IMR-90 (cell line): Measurements from ENCODE around the gene HYI. TPM values are rescaled to one million over a fixed set of nuclear protein-coding genes. Genes with fewer than 3 reads are reported as not detected.

Experiments
- ATAC-seq: fragments of 200-7000 bp; cut with Tn5 transposase; 2 replicates; pipeline ENCODE4 v1.9.1; 2020; ENCODE audit warnings: low read depth, mild to moderate bottlenecking, moderate library complexity
- BruUV-seq: library from RNA; stranded (reverse); fragments of 400-500 nt; replicated peaks from 2 replicates; lab custom pipeline; 2021; lab: Mats Ljungman, UMichigan
- CTCF ChIA-PET: fragments of 300-600 bp; formaldehyde crosslinking; extraction: SDS; loops from one replicate; lab custom pipeline; 2021; ENCODE audit warnings: antibody characterized with exemption; lab: Yijun Ruan, JAX
- POLR2A ChIA-PET: fragments of 300-600 bp; sonication (Branson Sonifier 250); formaldehyde crosslinking; loops from one replicate; lab custom pipeline; 2022; ENCODE audit warnings: antibody characterized with exemption; ENCODE audit not compliant: unreplicated experiment; lab: Charles Lee
- DNase-seq: peaks from one replicate; pipeline ENCODE4 v3.0.0; 2013
- H2AFZ ChIP-seq: replicated peaks from 2 replicates; pipeline ENCODE3; 2013; ENCODE audit warnings: low read length, mild to moderate bottlenecking; ENCODE audit not compliant: poor library complexity
- H2AK5ac ChIP-seq: 2 replicates; pipeline ENCODE4 v1.6.1; 2013; ENCODE audit warnings: low read depth, low read length, inconsistent platforms
- H2AK9ac ChIP-seq: replicated peaks from 2 replicates; pipeline ENCODE3; 2013; ENCODE audit warnings: mild to moderate bottlenecking, low read depth, low read length, moderate library complexity; ENCODE audit not compliant: poor library complexity
- H2BK120ac ChIP-seq: 2 replicates; pipeline ENCODE4 v1.6.1; 2013; ENCODE audit warnings: low read depth, low read length, inconsistent platforms
- H2BK15ac ChIP-seq: 3 replicates; pipeline ENCODE4 v1.6.1; 2013; ENCODE audit warnings: low read depth, low read length, inconsistent platforms
- H2BK20ac ChIP-seq: 2 replicates; pipeline ENCODE4 v1.6.1; 2013; ENCODE audit warnings: low read depth, mild to moderate bottlenecking, inconsistent platforms, low read length, moderate library complexity
- H2BK5ac ChIP-seq: 2 replicates; pipeline ENCODE4 v1.6.1; 2013; ENCODE audit warnings: mild to moderate bottlenecking, low read depth, low read length, inconsistent platforms; ENCODE audit not compliant: poor library complexity, severe bottlenecking
- H3K14ac ChIP-seq: replicated peaks from 2 replicates; pipeline ENCODE4 v1.6.1; 2013; ENCODE audit warnings: low read depth, low read length, inconsistent platforms
- H3K18ac ChIP-seq: 2 replicates; pipeline ENCODE4 v1.6.1; 2013; ENCODE audit warnings: low read depth, low read length, control low read depth
- H3K23ac ChIP-seq: 2 replicates; pipeline ENCODE4 v1.6.1; 2013; ENCODE audit warnings: low read depth, low read length, inconsistent platforms
- H3K27ac ChIP-seq: 2 replicates; pipeline ENCODE4 v1.5.1; 2013; ENCODE audit warnings: mild to moderate bottlenecking, control low read depth, low read length; ENCODE audit not compliant: insufficient read depth
- H3K27me3 ChIP-seq: 2 replicates; pipeline ENCODE4 v1.6.1; 2013; ENCODE audit warnings: low read length; ENCODE audit not compliant: control insufficient read depth, insufficient read depth
- H3K36me3 ChIP-seq: 2 replicates; pipeline ENCODE4 v1.6.1; 2013; ENCODE audit warnings: low read length, mixed read lengths; ENCODE audit not compliant: control insufficient read depth, insufficient read depth
- H3K4ac ChIP-seq: 2 replicates; pipeline ENCODE4 v1.6.1; 2013; ENCODE audit warnings: low read depth, low read length, inconsistent platforms
- H3K4me1 ChIP-seq: 2 replicates; pipeline ENCODE4 v1.6.1; 2013; ENCODE audit warnings: low read length, mixed read lengths; ENCODE audit not compliant: control insufficient read depth, insufficient read depth
- H3K4me2 ChIP-seq: 2 replicates; pipeline ENCODE4 v1.6.1; 2013; ENCODE audit warnings: low read depth, mild to moderate bottlenecking, control low read depth, low read length, moderate library complexity
- H3K4me3 ChIP-seq: 2 replicates; pipeline ENCODE4 v1.5.1; 2013; ENCODE audit warnings: low read depth, mild to moderate bottlenecking, control low read depth, low read length, moderate library complexity; ENCODE audit not compliant: insufficient read depth
- H3K56ac ChIP-seq: 2 replicates; pipeline ENCODE4 v1.6.1; 2013; ENCODE audit warnings: low read length, inconsistent platforms; ENCODE audit not compliant: insufficient read depth; ENCODE audit errors: extremely low read depth
- H3K79me1 ChIP-seq, 2 experiments: 2 replicates each; pipeline ENCODE4 v1.6.1; 2013; ENCODE audit warnings: low read length in 2 of 2, inconsistent platforms in 1 of 2, low read depth in 1 of 2
- H3K9ac ChIP-seq: 2 replicates; pipeline ENCODE4 v1.6.1; 2013; ENCODE audit warnings: low read depth, low read length, control low read depth
- H3K9me1 ChIP-seq: 2 replicates; pipeline ENCODE4 v1.6.1; 2013; ENCODE audit warnings: low read length, inconsistent platforms; ENCODE audit not compliant: insufficient read depth
- H3K9me3 ChIP-seq: 2 replicates; pipeline ENCODE4 v1.6.1; 2013; ENCODE audit warnings: low read length; ENCODE audit not compliant: control insufficient read depth, insufficient read depth
- H4K20me1 ChIP-seq: 2 replicates; pipeline ENCODE4 v1.6.1; 2013; ENCODE audit warnings: low read length, inconsistent platforms; ENCODE audit not compliant: insufficient read depth
- H4K5ac ChIP-seq: 2 replicates; pipeline ENCODE4 v1.6.1; 2013; ENCODE audit warnings: mild to moderate bottlenecking, low read depth, low read length, control low read depth
- H4K8ac ChIP-seq, 2 experiments: 2 replicates each; pipeline ENCODE4 v1.6.1; 2013; ENCODE audit warnings: low read depth in 2 of 2, low read length in 2 of 2, control low read depth in 1 of 2, inconsistent platforms in 1 of 2
- H4K91ac ChIP-seq: 2 replicates; pipeline ENCODE4 v1.6.1; 2013; ENCODE audit warnings: low read depth, low read length, inconsistent platforms; ENCODE audit not compliant: insufficient read depth
- BHLHE40 ChIP-seq: fragments of 150-350 bp; IDR thresholded peaks from 2 replicates; pipeline ENCODE4 v1.6.1; 2016; ENCODE audit warnings: mild to moderate bottlenecking, low read depth, low read length
- CEBPB ChIP-seq: IDR thresholded peaks from 2 replicates; pipeline ENCODE4 v1.6.1; 2012; ENCODE audit warnings: low read depth, low read length, improper control_type of control experiment
- CTCF ChIP-seq: conservative IDR thresholded peaks from 2 replicates; pipeline ENCODE4 v1.5.1; 2012; ENCODE audit warnings: mild to moderate bottlenecking, low read depth, low read length, improper control_type of control experiment
- ELK1 ChIP-seq: fragments of 150-350 bp; IDR thresholded peaks from 2 replicates; pipeline ENCODE4 v1.6.1; 2016; ENCODE audit warnings: low read depth, mild to moderate bottlenecking, low read length, moderate library complexity, borderline replicate concordance
- FOS ChIP-seq: fragments of 150-350 bp; IDR thresholded peaks from 2 replicates; pipeline ENCODE4 v1.6.1; 2016; ENCODE audit warnings: low read depth, low read length
- MAFK ChIP-seq: IDR thresholded peaks from 2 replicates; pipeline ENCODE4 v1.6.1; 2012; ENCODE audit warnings: low read depth, low read length, improper control_type of control experiment
- MAZ ChIP-seq: IDR thresholded peaks from 2 replicates; pipeline ENCODE4 v1.6.1; 2012; ENCODE audit warnings: low read depth, mild to moderate bottlenecking, low read length, improper control_type of control experiment, moderate library complexity, borderline replicate concordance
- NFE2L2 ChIP-seq: fragments of 150-350 bp; IDR thresholded peaks from 2 replicates; pipeline ENCODE4 v1.6.1; 2016; ENCODE audit warnings: low read depth, mild to moderate bottlenecking, low read length
- POLR2A ChIP-seq: IDR thresholded peaks from 2 replicates; pipeline ENCODE4 v1.6.1; 2012; ENCODE audit warnings: mild to moderate bottlenecking, low read depth, low read length
- RAD21 ChIP-seq: IDR thresholded peaks from 2 replicates; pipeline ENCODE4 v1.6.1; 2012; ENCODE audit warnings: low read length, improper control_type of control experiment
- RCOR1 ChIP-seq: IDR thresholded peaks from 2 replicates; pipeline ENCODE4 v1.6.1; 2012; ENCODE audit warnings: mild to moderate bottlenecking, low read length, improper control_type of control experiment; ENCODE audit not compliant: insufficient replicate concordance
- RFX5 ChIP-seq: IDR thresholded peaks from 2 replicates; pipeline ENCODE4 v1.8.0; 2012; ENCODE audit warnings: low read depth, mild to moderate bottlenecking, low read length, moderate library complexity
- SMC3 ChIP-seq: fragments of 150-350 bp; IDR thresholded peaks from 2 replicates; pipeline ENCODE4 v1.6.1; 2016; ENCODE audit warnings: low read depth, mild to moderate bottlenecking, antibody characterized with exemption, low read length, moderate library complexity
- WGBS, 2 experiments: methylation state at CpG; one replicate each; pipeline versions ENCODE4 v1.1.5 to v1.1.7; 2013; ENCODE audit warnings: missing lambda C conversion rate in 2 of 2; ENCODE audit not compliant: insufficient read length in 1 of 2; ENCODE audit errors: extremely low coverage in 2 of 2; 5-methylcytosine and 5-hydroxymethylcytosine counted together
- dilution Hi-C: fragments of 300-500 bp; cut with HindIII; formaldehyde crosslinking; loops from one replicate; pipeline ENCODE4 v1.14.3; 2018; ENCODE audit warnings: low sequenced_read_pairs; ENCODE audit not compliant: unreplicated experiment
- in situ Hi-C: fragments of 300-500 bp; cut with MboI; formaldehyde crosslinking; loops from 3 replicates; pipeline ENCODE4 v1.14.3; 2019; ENCODE audit warnings: low sequenced_read_pairs, inconsistent platforms, mixed read lengths
- intact Hi-C: fragments of 100-400 bp; cut with micrococcal nuclease; formaldehyde crosslinking; loops from 2 replicates; pipeline ENCODE4 v1.10.0; 2022
- polyA plus RNA-seq, 3 experiments: library from polyadenylated mRNA; depleted of rRNA; stranded (reverse); fragments of >200 nt; gene quantifications; 2 replicates each; pipeline ENCODE4 v1.2.3, GENCODE V29; 2012; ENCODE audit warnings: low replicate concordance in 1 of 3
- total RNA-seq: library from RNA; depleted of rRNA; stranded (reverse); fragments of >200 nt; gene quantifications from 2 replicates; pipeline ENCODE4 v1.2.3, GENCODE V29; 2012

HYI gene
- total and polyA plus RNA-seq, 2 of the 4 experiments (the other 2 are of a cell fraction) = 21.5 to 53.7 TPM

GRCh38 chr1:43482215-43482614 lies 28.5 kb upstream of the HYI start:
- Histone ChIP-seq H3K4me2 (peak overlapping the region; percentile 60; the same call in 1 of the 2 replicates), H3K27me3 (no peaks in the 10 kb centered on the region), H4K20me1 (no peaks in the 10 kb centered on the region), H2AK5ac (no peak overlapping the region), H2BK20ac (peak overlapping the region; percentile 18; the same call in 1 of the 2 replicates), H2AK9ac (no peak overlapping the region), H3K23ac (no peak overlapping the region), H3K9me3 (no peaks in the 10 kb centered on the region), H3K9me1 (no peaks in the 10 kb centered on the region), H3K36me3 (no peaks in the 10 kb centered on the region), H2BK5ac (peak overlapping the region; percentile 2), H3K56ac (no peak overlapping the region), H3K4me1 (0 out of 2 replicates have a peak, but pooled peaks cover 2% of the 10 kb centered on the region), H2AFZ (peak overlapping the region; percentile 72), H3K18ac (no peak overlapping the region), H3K27ac (no peak overlapping the region), H3K4ac (peak overlapping the region; percentile 64; the same call in 1 of the 2 replicates), H3K79me1 (0 out of 4 replicates have a peak, but pooled peaks cover 0 to 3% of the 10 kb centered on the region in 2 experiments), H3K14ac (peak overlapping the region; percentile 58; the same call in 1 of the 2 replicates), H3K4me3 (no peak overlapping the region), H2BK15ac (peak overlapping the region; percentile 34; the same call in 1 of the 3 replicates), H4K91ac (no peak overlapping the region; the same call in 1 of the 2 replicates), H4K5ac (no peak overlapping the region; the same call in 1 of the 2 replicates), H4K8ac (peak overlapping the region; percentile 36 to 77; a peak in 2 of 4 replicates), H3K9ac (no peak overlapping the region), H2BK120ac (peak overlapping the region; percentile 80; the same call in 1 of the 2 replicates)
- ChIA-PET POLR2A (no interaction called here), CTCF (interaction anchor here (0.6 to 1.4 kb wide), 3 partner anchors 12 to 23 kb away, joined by 3 to 8 read pairs (median 4); no protein-coding TSS in a partner anchor)
- ATAC-seq (peak; percentile 32), DNase-seq (no peak)
- dilution Hi-C loops (no loop called here), intact Hi-C loops (no loop called here), in situ Hi-C loops (no loop called here)
- TF ChIP-seq RAD21 (no peak), SMC3 (no peak), RFX5 (no peak), CTCF (no peak), FOS (no peak), MAZ (no peak), POLR2A (no peak), BHLHE40 (no peak), NFE2L2 (no peak), CEBPB (no peak), ELK1 (no peak), MAFK (no peak), RCOR1 (no peak)
- no TSS peak for BruUV-seq
- WGBS, 2 experiments = no CpG with 5 or more reads among the region's 1 CpG
